Measurements from ENCODE around the gene STK39.
"Not testable (repeated sequence)": the region's sequence is repeated elsewhere in the genome, so short reads cannot be mapped to it uniquely, and the experiment has no call there.

STK39 gene

DNA sequence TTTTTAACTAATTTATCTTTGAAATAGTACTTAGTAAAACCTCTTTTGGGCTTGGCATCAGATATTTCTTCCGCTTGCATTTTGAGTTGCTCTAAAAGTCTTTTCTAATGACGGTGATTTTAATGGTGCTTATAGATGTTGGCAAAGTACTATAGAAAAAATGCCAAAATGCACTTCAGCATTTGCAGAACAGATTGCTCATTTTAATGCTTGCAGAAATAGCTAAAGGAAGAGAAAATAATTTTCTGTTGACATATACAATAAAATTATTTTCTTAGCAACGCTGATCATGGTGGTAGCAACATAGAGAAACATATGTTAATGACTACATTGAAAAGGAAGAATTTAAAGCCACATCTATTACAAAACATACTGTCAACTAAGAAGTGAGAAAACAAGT, 170.7 kb downstream of the STK39 start:
- DNase-seq = no peak

DNA sequence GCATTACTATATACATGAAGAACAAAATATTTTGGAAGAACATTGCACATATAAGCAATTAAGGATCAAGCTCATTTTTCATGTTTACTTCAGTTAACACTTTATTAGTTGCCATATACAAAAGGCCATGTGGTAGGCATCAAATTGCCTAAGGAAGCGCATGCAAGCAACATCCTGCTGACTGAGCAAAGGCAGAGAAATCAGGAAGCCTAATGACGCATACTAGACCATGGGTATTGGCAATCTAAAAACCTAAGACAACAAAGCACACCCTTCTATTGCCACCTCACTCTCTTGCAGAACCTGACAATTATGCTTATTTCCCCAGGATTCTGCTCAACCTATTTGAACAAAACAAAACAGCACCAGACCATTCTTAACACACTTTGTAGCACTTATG, 171.9 kb downstream of the STK39 start:
- no peak for DNase-seq

DNA sequence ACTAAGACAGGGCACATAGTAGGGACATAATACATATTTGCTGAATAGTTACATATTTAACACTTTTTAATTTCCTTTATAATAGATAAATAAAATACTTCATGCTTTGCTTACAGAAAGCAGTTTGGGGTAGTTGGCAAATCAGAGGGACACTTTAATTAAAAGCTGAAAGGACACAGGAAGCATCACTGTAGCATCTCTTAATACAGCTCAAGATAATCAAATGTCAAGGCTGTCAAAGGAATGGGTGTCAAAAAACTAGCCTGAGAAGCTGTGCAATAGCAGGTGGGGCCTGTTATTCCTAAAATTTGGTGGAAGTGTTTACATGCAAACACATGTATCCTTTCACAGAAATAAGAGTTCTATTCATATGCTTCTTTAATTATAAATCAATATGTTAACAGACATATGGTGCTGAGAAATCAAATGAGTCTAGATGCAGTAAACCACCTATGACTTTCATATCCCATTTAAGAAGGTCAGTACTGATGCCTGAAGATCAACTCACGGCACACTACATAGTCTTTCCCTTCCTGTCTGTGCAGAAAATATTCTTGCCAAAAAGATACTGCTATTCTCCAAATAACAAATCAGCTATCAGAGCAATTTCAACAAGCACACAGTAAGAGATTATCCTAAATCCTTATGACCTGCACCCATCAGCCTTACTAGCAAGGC, 174.6 kb downstream of the STK39 start:
- no peak for DNase-seq

DNA sequence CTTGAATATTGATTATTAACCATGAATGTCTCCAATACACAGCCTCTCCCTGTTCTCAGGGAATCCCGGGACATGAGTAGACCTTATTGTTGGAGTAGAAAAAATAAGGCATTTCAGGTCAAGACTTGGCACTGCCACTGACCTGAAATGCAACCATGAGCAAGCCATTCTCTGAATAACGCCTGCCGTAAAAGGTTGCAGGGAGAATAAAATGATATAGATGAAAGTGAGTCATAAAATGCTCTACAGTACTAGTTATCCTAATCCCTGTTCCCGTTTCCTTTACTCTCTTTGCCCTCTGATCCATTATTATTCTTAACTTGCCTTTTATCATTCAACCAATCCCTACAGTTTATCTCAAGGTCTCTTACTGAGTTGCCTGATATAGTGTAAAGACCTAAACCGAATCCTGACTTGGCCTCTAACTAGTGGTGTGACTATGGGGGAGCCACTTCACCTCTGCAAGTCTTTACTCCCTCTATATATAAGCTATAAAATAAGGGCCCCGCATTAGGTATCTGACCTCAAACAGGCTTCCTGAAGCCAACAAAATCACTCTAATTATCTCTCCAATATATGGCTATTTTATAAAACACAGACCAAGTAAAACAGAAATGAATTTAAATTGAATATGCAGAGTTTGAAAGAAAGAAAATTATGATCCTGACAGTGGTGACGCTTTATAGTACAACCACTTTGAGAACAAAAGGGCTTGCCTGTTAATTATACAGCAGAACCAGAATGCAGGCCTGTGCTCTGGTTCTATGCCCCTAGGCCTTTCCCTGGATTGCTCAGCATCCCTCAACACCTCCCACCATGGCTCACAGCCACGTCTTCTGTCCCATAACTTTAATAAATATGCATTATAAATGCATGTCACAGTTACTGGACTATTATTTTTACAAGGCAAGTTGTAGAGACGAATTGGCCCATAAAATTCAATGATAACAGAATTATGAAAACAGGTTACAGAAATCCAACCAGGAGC, 183.1 kb downstream of the STK39 start:
- peak; percentile 98 for DNase-seq

DNA sequence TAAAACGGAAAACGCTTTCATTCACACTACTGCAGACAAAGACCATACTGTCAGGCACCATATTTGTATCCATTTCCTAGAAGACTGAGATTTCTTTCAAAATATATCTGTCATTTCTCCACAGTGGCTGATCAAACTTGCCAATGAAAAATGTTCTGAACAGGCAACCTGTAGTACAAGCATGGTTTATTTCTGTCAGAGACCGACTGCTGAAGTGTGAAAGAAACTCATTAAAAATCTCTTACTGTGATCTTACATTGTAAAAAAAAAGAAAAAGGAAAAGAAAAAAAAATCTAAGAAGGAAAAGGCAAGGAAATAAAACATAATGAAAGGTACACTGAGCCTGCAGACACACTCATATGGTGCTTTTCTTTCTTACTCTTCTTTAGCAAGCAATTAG, 184.5 kb downstream of the STK39 start:
- no peak for DNase-seq

DNA sequence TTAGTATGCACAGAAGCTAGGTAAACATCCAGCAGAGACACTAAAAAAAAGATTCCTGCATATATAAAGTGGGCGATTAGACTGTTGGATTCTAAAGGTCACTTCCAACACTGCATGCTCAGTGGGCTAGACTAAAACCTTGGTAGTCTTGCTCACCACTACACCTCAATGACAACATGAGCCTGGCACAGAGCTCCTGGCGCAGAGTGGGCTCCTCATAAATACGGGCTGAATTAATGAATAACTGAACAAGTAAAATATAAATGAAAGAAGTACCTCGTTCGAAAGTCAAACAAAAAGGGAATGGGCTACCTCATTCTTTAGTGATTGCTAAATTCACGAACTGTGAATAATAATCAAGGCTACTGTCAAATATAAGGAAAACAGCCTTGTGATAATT, 185.3 kb downstream of the STK39 start:
- no peak for DNase-seq

DNA sequence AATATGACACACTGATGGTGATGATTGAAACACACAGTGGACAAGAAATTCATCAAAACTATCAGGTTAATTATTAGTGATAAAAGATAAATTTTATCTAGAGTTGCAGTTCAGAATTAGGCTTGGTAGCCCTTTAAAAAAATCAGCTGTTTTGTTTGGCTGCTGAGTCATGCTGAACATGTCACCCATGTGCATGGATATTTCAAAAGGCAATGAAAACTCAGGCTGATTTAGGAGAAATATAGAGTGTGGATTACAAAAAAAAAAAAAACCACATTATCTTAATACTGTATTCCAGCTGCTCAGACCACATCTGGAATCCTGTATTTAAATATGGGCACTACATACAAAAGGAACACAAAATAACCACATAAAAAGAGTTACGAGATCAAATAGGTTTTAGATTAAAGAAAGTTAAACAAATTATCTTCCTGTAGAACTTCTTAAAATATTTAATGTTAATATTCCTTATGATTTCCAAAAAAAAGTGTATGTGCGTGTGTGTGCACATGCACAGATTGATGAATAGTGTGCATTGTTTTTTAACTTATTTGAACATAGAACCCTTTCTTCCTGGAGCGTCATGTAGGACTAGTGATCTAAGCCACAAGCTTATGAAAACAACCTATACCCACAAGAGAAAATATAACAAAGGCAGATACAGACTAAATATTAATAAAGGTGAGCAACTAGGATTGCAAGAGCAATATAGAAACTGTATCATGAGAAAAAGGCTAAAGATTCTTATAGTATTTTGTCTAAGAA, 186.2 kb downstream of the STK39 start:
- no peak for DNase-seq

DNA sequence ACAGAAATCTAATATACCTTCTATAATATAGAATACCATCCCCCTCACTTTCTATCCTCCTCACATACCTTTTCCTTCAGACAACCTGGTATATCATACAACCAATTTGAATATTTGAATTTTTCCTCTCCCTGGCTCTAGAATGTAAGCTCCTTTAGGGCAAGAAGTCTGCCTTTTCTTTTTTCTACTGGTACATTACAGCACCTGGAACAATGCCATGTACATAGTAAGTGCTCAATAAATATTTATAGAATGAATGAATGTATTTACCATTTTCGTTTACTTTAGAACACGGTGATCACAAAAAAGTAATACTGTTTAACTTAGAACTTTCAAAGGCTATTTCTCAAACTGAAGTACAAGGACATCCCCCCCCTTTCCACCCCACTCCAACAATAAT, 187.6 kb downstream of the STK39 start:
- DNase-seq = no peak

DNA sequence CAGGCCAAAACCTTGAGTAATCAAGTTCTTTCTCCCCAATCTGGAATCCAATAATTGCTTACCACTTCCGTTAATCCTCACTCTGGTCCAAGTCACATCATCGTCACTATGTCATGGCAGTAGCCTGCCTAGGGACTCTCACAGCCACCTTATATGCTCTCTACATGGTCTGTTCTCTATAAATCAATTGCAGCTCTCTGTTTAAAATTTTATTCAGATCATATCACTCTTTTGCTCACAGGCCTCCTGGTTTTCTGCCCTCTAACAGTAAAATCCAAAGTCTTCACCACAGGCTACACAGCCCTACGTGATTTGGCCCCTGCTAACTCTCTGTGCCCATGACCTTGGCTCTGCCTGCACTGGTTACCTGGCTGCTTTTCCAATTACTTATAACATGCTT, 188.7 kb downstream of the STK39 start:
- DNase-seq = no peak

DNA sequence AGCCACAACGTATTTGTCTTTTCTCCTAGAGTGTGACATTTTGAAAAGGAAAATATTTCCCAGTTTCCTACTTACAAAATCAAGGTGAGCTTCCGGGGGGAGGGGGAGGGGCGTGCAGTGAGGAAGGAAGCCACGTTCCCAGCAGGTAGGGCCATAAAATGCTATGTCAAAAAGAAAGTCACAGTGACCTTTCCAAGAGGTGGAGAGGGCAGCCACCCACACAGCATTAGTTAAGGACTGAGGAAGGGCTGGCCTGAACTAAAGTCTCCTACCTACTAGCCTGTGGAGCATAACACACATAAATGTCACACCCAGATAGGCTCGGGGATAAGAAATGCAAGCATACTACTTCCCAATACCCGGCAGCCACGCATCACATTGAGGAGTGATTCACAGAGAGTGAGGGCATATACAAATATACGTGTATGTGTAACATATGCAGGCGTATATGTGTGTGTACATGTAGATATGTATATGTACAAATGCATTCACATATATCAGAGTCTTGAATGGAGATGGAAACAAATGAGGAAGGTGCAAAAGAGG, 191.1 kb downstream of the STK39 start:
- no peak for DNase-seq

DNA sequence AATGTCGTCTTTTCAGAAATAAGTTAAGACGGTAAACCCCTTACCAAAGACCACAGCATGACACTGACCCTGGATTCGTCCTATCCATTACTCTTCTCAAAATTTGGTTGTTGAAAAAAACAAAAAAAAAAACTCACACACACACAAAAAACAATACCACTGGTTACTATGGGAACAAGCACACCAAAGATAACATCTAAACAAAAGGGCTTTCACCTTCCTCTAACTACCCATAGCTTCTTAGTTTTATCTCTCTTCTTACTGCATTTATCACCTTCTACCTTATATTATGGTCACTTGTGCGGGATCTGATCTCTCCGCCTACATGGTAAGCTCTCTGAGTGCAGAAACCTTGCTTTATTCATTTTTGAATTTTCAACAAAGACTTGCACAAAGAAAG, 192.7 kb downstream of the STK39 start:
- DNase-seq = peak; percentile 40

DNA sequence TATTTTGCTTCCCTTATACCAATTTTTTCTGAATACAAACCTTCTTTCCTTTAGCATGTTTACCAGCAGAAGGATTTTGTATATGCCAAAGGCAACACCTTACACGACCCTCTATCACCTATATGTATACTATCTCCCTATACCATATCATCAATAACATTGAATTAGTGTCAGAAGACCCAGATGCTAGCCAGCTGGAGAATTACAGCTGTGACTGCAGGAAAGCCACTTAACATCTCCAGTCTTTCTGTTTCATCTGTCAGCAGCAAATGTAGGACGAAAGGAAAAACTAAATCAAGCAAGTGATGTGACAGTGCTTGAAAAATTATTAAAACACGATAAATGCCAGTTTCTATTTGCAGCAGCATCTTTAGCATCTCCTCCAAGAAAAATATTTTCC, 193.7 kb downstream of the STK39 start:
- DNase-seq = no peak

DNA sequence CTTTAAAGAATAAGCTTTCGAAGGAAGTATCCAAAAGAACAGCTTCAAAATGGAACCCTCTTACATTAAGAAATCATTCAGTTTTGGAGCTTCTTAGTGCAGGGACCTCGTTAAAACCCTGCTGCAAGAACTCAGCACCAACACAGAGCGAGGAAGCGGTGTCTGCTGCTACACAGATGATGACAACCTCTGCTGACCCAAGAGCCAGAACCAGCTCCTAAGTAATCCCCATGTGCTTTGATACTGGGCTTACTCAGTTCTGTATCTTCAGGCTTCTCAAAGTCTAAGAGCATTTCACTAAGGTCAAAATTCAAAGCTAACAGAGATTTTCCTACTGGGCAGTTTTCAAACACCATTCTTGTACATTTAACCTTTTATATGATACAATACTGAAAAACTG, 194.6 kb downstream of the STK39 start:
- no peak for DNase-seq

DNA sequence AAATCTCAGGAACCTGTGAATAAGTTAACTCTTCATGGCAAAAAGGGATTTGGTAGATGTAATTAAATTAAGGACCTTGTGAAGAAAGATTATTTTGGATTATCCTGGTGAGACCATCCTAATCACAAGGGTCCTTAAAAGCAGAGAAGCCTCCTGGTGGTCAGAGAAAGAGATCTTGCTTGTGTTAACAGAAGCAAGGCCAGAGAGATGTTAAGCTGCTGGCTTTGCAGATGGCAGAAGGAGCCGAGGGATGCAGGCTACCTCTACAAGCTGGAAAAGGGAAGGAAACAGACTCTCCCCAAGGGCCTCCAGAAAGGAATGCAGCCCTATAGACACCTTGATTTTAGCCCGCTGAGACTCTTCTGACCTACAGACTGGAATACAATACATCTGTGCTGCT, 197.0 kb downstream of the STK39 start:
- no peak for DNase-seq

DNA sequence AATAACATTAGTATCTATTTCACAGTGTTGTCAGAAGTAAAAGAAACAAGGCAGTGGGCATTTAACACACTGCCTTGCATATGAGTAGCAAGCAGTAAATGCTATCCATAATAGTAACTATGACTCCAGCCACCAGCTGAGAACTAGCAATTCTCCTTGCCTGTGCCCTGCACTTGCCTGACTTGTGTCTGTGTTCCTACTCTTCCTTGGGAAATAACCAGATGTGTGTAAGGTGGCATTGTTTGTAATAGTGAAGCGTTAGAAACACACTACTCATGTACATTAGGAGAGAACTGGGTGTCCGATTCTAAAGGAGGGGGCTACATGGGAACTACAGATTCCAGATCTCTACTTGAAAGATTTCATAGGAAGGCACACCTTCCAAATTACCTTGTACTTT, 197.8 kb downstream of the STK39 start:
- no peak for DNase-seq

DNA sequence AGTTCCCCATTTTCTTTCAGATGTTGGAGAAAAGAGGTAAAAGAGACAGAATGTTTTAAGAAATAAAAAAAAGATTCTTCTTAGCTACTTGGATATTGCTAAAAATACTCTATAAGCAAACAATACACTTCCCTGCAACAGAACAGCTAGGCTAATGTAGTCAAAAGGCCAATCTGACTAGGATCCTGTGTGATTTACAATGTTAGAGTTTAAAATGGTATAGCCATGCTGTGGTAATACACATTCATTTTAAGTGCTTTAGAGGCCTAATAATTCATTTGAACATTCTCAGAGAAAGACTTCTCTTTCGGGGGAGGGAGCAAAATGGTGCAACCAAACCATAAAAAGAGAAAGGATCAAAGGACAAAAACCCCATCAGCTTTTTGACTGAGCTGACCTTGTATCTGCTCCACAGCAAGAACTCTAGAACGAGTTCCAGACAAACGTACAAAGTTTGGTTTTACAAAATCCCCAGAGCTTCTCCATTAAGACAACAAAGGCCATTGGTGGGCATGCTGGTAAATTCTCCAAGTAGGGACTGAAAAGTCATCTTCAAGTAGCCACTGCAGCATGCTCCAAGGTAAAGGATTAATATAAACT, 200.2 kb downstream of the STK39 start:
- no peak for DNase-seq

DNA sequence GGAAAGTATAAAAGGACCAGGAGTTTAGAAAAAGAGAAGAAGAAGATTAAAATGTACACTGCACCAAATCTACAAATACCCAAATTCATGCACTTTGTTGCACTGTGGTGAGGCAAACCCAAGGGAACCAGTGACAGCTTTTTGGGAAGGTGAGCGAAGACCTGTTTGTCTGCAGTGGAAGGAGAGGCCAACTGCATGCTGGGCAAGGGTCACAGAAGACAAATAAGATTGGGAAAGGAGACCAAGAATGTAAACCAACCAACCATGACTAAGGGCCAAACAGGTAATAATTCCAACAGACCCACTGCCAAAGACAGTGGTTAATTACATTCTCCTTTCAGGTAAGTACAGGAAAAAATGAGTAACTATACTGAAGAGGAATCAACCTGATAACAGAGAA, 202.8 kb downstream of the STK39 start:
- no peak for DNase-seq

DNA sequence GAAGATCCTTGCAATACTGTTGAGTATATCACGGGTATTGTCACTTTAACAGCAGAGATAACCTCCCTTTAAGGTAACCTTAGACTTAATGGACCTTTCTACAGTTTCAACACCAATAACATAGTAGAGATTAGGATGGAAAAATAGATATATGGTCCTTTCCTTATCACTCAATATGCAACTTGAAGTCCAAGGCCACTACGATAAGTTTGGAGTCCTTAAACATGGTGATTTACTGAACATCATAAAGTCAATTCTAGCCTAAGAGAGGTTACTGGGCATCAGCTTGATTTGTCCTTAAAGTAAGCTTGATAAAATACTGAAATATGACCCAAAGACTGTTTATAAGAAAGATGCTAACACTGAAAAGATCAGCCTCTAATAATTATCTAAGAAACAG, 203.2 kb downstream of the STK39 start:
- no peak for DNase-seq

DNA sequence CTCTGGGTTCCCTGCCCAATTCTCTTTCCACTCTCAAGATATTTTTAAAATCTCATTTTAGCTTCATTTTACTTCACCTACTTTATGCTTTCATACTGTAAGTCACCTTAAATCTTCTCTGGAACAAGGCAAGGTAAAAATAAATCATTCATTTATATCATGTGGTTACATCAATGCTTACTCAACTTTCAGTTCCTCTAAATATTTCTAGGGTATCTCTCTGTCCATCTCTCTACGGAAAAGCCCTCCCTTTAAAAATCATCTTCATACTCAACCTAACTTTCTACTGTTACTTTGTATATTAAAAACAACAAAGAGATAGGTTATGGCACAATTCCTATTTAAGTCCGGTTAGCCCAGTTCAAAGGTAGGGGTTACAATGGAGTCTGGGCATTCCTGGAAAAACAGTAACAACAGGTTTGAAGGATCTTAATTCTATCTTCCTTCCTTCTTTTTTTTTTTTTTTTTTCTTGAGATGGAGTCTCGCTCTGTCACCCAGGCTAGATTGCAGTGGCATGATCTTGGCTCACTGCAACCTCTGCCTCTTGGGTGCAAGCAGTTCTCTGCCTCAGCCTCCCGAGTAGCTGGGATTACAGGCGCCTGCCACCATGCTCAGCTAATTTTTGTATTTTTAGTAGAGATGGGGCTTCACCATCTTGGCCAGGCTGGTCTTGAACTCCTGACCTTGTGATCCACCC, 205.1 kb downstream of the STK39 start:
- DNase-seq = not testable (repeated sequence)

DNA sequence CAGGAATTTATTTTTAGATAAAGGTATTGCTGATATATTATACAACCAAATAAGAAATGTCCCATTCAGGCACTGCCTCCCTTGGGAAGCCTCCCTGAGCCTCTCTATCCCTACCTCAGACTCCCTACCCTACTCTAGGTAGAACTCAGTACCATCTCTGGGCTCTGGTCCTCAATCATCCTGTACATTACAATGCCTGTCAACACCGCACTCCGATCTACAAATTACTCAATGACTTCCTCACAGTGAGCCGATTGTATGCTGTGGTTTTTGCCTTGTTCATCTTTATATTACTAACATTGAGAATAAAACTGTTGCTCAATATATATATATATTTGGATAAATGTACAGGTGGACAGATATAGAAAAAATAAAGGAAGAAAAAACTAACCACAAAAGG, 207.5 kb downstream of the STK39 start:
- DNase-seq = no peak

DNA sequence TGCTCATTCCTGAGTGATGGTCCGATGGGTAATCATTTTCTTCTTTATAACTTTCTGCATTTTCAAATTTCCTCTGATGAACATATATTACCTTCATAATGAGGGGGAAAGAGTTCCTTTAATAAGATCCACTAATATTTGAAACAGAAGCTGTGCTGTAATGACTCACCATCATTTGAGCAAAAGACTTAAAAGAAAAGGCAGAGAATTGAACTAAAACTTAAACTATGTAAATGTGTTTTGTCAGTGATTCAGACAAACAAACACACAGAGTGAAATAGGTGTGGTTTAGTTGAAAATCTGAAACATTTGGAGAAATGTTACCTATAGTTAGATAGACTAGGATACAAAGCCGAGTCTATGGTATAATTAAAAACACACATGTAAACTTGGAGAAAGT, 209.6 kb downstream of the STK39 start:
- DNase-seq = no peak

DNA sequence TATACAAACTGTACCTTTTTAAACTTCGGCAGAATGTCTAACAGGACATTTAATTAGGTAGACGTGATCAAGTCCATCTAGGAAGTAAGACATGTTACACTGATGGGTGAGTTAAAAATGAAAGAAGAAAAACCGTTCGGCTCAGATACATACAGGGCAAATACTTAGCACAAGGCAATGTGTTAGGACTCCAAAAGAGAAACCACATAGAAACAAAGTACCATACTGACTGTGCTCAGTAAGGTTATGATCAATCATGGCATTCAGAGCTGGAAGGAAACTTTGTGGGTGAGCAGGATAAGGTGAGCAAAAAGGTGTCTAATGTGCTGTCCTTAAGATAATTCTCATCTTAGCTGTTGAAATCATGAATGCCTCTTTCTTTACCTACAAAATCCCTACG, 211.9 kb downstream of the STK39 start:
- DNase-seq = no peak

Measured in NCI-H2227 treated with DMSO at 0.1 percent for 48 hours (cell line).